Measurements from ENCODE around the gene KCTD7.

- no peak for TF ChIP-seq CTCF (IDR thresholded peaks at IDR 0.05)
- TF ChIP-seq REST (IDR thresholded peaks at IDR 0.05; ENCODE audit: insufficient read depth in 1 of 2, low read depth in 2 of 2, low read length in 1 of 2): no peak
- no peak for TF ChIP-seq SIN3A (IDR thresholded peaks at IDR 0.05; ENCODE audit: borderline replicate concordance, insufficient read depth, low read depth, low read length)
- no peak for TF ChIP-seq POLR2AphosphoS5 (IDR thresholded peaks at IDR 0.05; ENCODE audit: low read depth, low read length)
- no peak for TF ChIP-seq TCF7L2 (IDR thresholded peaks at IDR 0.05; ENCODE audit: low read depth, low read length)
These were observed 1.9 kb downstream of the KCTD7 start for GRCh38 chr7:66630531-66630930.

Data from Panc1 (cell line).